Esophagus squamous epithelium (tissue), 5 donors: Measurements from ENCODE around the gene PLEKHA7. TPM values are rescaled to one million over a fixed set of nuclear protein-coding genes. Genes with fewer than 3 reads are reported as not detected.

ENCODE experiments used
- DNase-seq: peaks from one replicate; lab custom pipeline; 2025; lab: John Stamatoyannopoulos, UW
- H3K27ac ChIP-seq, 4 donors: fragments of 200-600 bp; sonication (generic); one replicate each; pipeline ENCODE4 v1.5.1; 2016 to 2019; ENCODE audit warnings: mild to moderate bottlenecking in 1 of 4
- H3K27me3 ChIP-seq, 4 donors: fragments of 200-600 bp; sonication (generic); 1 replicate in 3 of 4; 2 replicates in 1 of 4; pipeline versions ENCODE4 v1.5.1 to v1.6.0; 2017 to 2021; ENCODE audit warnings: antibody characterized with exemption in 1 of 4
- H3K36me3 ChIP-seq, 3 donors: fragments of 200-600 bp; sonication (generic); one replicate each; pipeline ENCODE4 v1.5.1; 2016 to 2019
- H3K4me1 ChIP-seq, 3 donors: fragments of 200-600 bp; sonication (generic); one replicate each; pipeline ENCODE4 v1.5.1; 2017 to 2019
- H3K4me3 ChIP-seq, 4 donors: fragments of 200-600 bp; sonication (generic); 1 replicate in 3 of 4; 2 replicates in 1 of 4; pipeline ENCODE4 v1.5.1; 2016 to 2019; ENCODE audit warnings: mild to moderate bottlenecking in 2 of 4, moderate library complexity in 1 of 4
- H3K9me3 ChIP-seq, 3 donors: fragments of 200-600 bp; sonication (generic); one replicate each; pipeline ENCODE4 v1.5.1; 2016 to 2019
- CTCF ChIP-seq, 6 experiments: fragments of 450-650 bp in 4 of 6; fragments of 200-600 bp in 2 of 6; sonication (generic) in 2 of 6; IDR thresholded peaks; one replicate each; pipeline ENCODE4 v1.5.1; 2016 to 2019; ENCODE audit warnings: antibody characterized with exemption in 6 of 6, mild to moderate bottlenecking in 4 of 6, moderate library complexity in 4 of 6
- POLR2A ChIP-seq, 4 donors: fragments of 450-650 bp; IDR thresholded peaks; one replicate each; pipeline ENCODE4 v1.6.1; 2017; ENCODE audit warnings: antibody characterized with exemption in 4 of 4, mild to moderate bottlenecking in 4 of 4, moderate library complexity in 3 of 4
- WGBS, 2 donors: methylation state at CpG; one replicate each; pipeline ENCODE4 v1.1.5; 2018; 5-methylcytosine and 5-hydroxymethylcytosine counted together
- intact Hi-C: fragments of 100-400 bp; cut with DNase I; formaldehyde crosslinking; loops from one replicate; pipeline ENCODE4 v1.15.0; 2022
- total RNA-seq, 4 donors: library from RNA; depleted of rRNA; stranded (reverse); fragments of >200 nt; gene quantifications; one replicate each; pipeline ENCODE4 v1.1.0, GENCODE V29; 2016
- donor health status: DM: yes; HTN: yes; CAD: no.

PLEKHA7 gene
- total RNA-seq, 4 donors from 2014 or later = 49.8 to 129 (median 59.3) TPM

GRCh38 chr11:17008099-17008498 lies 6.1 kb downstream of the PLEKHA7 start:
- Histone ChIP-seq H3K9me3 (no peaks in the 10 kb centered on the region), H3K4me3 (no peak overlapping the region), H3K36me3 (no peaks in the 10 kb centered on the region), H3K4me1 (peaks cover 0 to 62% (median 14%) of the 10 kb centered on the region in 3 donors), H3K27ac (no peak overlapping the region), H3K27me3 (peaks cover 0 to 2% (median 0%) of the 10 kb centered on the region in 4 donors)
- intact Hi-C loops = no loop called here
- TF ChIP-seq CTCF (IDR thresholded peaks at IDR 0.05) (no peak), POLR2A (IDR thresholded peaks at IDR 0.05) (no peak)
- 64 to 78% methylated on average over 3 of the region's 3 CpGs for WGBS, 2 donors
- no peak for DNase-seq

GRCh38 chr11:17005646-17006045 lies 8.6 kb downstream of the PLEKHA7 start:
- WGBS, 2 donors = 8 to 16% methylated on average over 3 of the region's 3 CpGs
- peaks cover 2 to 52% (median 11%) of the 10 kb centered on the region in 3 donors for H3K4me1 ChIP-seq
- intact Hi-C loops = no loop called here
- no peaks in the 10 kb centered on the region for H3K27me3 ChIP-seq
- no peak overlapping the region for H3K4me3 ChIP-seq
- DNase-seq = no peak
- H3K36me3 ChIP-seq = no peaks in the 10 kb centered on the region
- H3K9me3 ChIP-seq = no peaks in the 10 kb centered on the region
- peak overlapping the region in 3 of 4 donors; percentile 6 to 47 (median 12) for H3K27ac ChIP-seq
- no peak for TF ChIP-seq CTCF (IDR thresholded peaks at IDR 0.05)
- no peak for TF ChIP-seq POLR2A (IDR thresholded peaks at IDR 0.05)

- H3K27ac ChIP-seq = peak overlapping the region in 1 of 4 donors; percentile 47
Observed at GRCh38 chr11:17004486-17005148, 9.6 kb downstream of the PLEKHA7 start.

GRCh38 chr11:17003426-17003825 lies 10.8 kb downstream of the PLEKHA7 start:
- H3K4me3 ChIP-seq = no peak overlapping the region
- intact Hi-C loops = no loop called here
- 70 to 86% methylated on average over 2 of the region's 2 CpGs for WGBS, 2 donors
- H3K36me3 ChIP-seq = no peaks in the 10 kb centered on the region
- DNase-seq = no peak
- peaks cover 3 to 70% (median 11%) of the 10 kb centered on the region in 3 donors for H3K4me1 ChIP-seq
- H3K27ac ChIP-seq = no peak overlapping the region
- no peak for TF ChIP-seq POLR2A (IDR thresholded peaks at IDR 0.05)
- TF ChIP-seq CTCF (IDR thresholded peaks at IDR 0.05) = no peak
- H3K9me3 ChIP-seq = no peaks in the 10 kb centered on the region
- no peaks in the 10 kb centered on the region for H3K27me3 ChIP-seq

More at GRCh38 chr11:17004486-17005148, 9.6 kb downstream of the PLEKHA7 start:
- H3K36me3 ChIP-seq = no peaks in the 10 kb centered on the region
- no peak overlapping the region for H3K4me3 ChIP-seq
- DNase-seq = no peak
- WGBS, 2 donors = 62 to 71% methylated on average over 7 of the region's 7 CpGs
- intact Hi-C loops = no loop called here
- TF ChIP-seq CTCF (IDR thresholded peaks at IDR 0.05) (no peak), POLR2A (IDR thresholded peaks at IDR 0.05) (no peak)
- no peaks in the 10 kb centered on the region for H3K27me3 ChIP-seq
- peaks cover 3 to 62% (median 11%) of the 10 kb centered on the region in 3 donors for H3K4me1 ChIP-seq
- no peaks in the 10 kb centered on the region for H3K9me3 ChIP-seq

- 85 to 87% methylated on average over 4 of the region's 4 CpGs for WGBS, 2 donors
- Histone ChIP-seq H3K36me3 (no peaks in the 10 kb centered on the region), H3K9me3 (no peaks in the 10 kb centered on the region), H3K4me1 (peaks cover 3 to 63% (median 3%) of the 10 kb centered on the region in 3 donors), H3K4me3 (no peak overlapping the region), H3K27ac (no peak overlapping the region), H3K27me3 (no peaks in the 10 kb centered on the region)
- intact Hi-C loops = no loop called here
- no peak for DNase-seq
- TF ChIP-seq CTCF (IDR thresholded peaks at IDR 0.05) = no peak
- TF ChIP-seq POLR2A (IDR thresholded peaks at IDR 0.05) = no peak
Observed at GRCh38 chr11:17002543-17002942, 11.7 kb downstream of the PLEKHA7 start.
